GM06990 (cell line): ENCODE results near the gene GP1BB.

ENCODE experiments used
- DNase-seq: peaks from one replicate; pipeline ENCODE4 v3.0.0-alpha.2; 2011; ENCODE audit not compliant: insufficient read length; ENCODE audit errors: extremely low read depth
- H3K27me3 ChIP-seq: replicated peaks from 2 replicates; pipeline ENCODE4 v1.6.0; 2011; ENCODE audit warnings: low read length; ENCODE audit not compliant: control insufficient read depth, insufficient read depth
- H3K36me3 ChIP-seq: 2 replicates; pipeline ENCODE4 v1.5.1; 2011; ENCODE audit warnings: low read length; ENCODE audit not compliant: control insufficient read depth, insufficient read depth
- H3K4me3 ChIP-seq: replicated peaks from 2 replicates; pipeline ENCODE4 v1.5.1; 2011; ENCODE audit warnings: low read depth, mild to moderate bottlenecking, control low read depth, low read length
- CTCF ChIP-seq: IDR thresholded peaks from 2 replicates; pipeline ENCODE4 v1.5.1; 2011; ENCODE audit warnings: low read length, control low read depth, mild to moderate bottlenecking, inconsistent platforms; ENCODE audit not compliant: insufficient read depth, poor library complexity, severe bottlenecking

Gene GP1BB

GRCh38 chr22:19759427-19760057 lies 36.2 kb downstream of the GP1BB start:
- no peaks in the 10 kb centered on the region; the same call in none of the 2 replicates for H3K27me3 ChIP-seq
- H3K36me3 ChIP-seq = no peaks in the 10 kb centered on the region
- TF ChIP-seq CTCF = no peak
- H3K4me3 ChIP-seq = no peak overlapping the region
- no peak for DNase-seq

GRCh38 chr22:19760058-19760950 lies 37.0 kb downstream of the GP1BB start, which contains the start of gene TBX1:
Gene TBX1 (plus strand): TSS chr22:19760778. CDS start chr22:19760844, 66 bp downstream.
- Histone ChIP-seq H3K4me3 (no peak within 1 kb of the TSS; the same call in 1 of the 2 replicates), H3K36me3 (no peaks in the 10 kb centered on the region), H3K27me3 (no peaks in the 10 kb centered on the region; the same call in none of the 2 replicates)
- DNase-seq = no peak
- no peak for TF ChIP-seq CTCF

- Histone ChIP-seq H3K4me3 (no peak overlapping the region), H3K36me3 (no peaks in the 10 kb centered on the region), H3K27me3 (no peaks in the 10 kb centered on the region; the same call in none of the 2 replicates)
- DNase-seq = no peak
- TF ChIP-seq CTCF = no peak
Observed at GRCh38 chr22:19760951-19761724, 37.8 kb downstream of the GP1BB start.

GRCh38 chr22:19761725-19762567 lies 38.6 kb downstream of the GP1BB start:
- no peak overlapping the region for H3K4me3 ChIP-seq
- no peaks in the 10 kb centered on the region for H3K36me3 ChIP-seq
- no peaks in the 10 kb centered on the region; the same call in none of the 2 replicates for H3K27me3 ChIP-seq
- no peak for TF ChIP-seq CTCF
- DNase-seq = no peak
